Left ventricle myocardium inferior (tissue), 1 donor: ENCODE measurements around the gene FUT3. TPM values are rescaled to one million over a fixed set of nuclear protein-coding genes. Genes with fewer than 3 reads are reported as not detected.

Source experiments
- DNase-seq: peaks from one replicate; pipeline ENCODE4 v3.0.0-alpha.2; 2020
- H3K27ac ChIP-seq: fragments of 200-600 bp; replicated peaks from 2 replicates; pipeline ENCODE4 v1.8.0; 2021
- H3K27me3 ChIP-seq: fragments of 200-600 bp; 2 replicates; pipeline ENCODE4 v1.8.0; 2021; ENCODE audit warnings: low read depth
- H3K36me3 ChIP-seq: fragments of 200-600 bp; 2 replicates; pipeline ENCODE4 v1.8.0; 2021
- H3K4me1 ChIP-seq: fragments of 200-600 bp; 2 replicates; pipeline ENCODE4 v1.8.0; 2021
- H3K4me3 ChIP-seq: fragments of 200-600 bp; 2 replicates; pipeline ENCODE4 v1.8.0; 2021; ENCODE audit warnings: mild to moderate bottlenecking, moderate library complexity
- H3K9me3 ChIP-seq: fragments of 200-600 bp; replicated peaks from 2 replicates; pipeline ENCODE4 v1.8.0; 2021
- intact Hi-C: fragments of 100-400 bp; cut with micrococcal nuclease; formaldehyde crosslinking; loops from one replicate; pipeline ENCODE4 v1.11.0; 2022
- total RNA-seq: library from RNA; stranded (reverse); fragmentation: NEBNext Ultra II Directional; extraction: Animal tissue kit (Norgen Biotek cat#: 25700); gene quantifications from one replicate; pipeline ENCODE4 v1.2.1, GENCODE V29; 2021
- TF ChIP-seq, protein P1 (sequence below): fragments of 200-600 bp; IDR thresholded peaks from 2 replicates; pipeline ENCODE4 v1.8.0; 2021; ENCODE audit warnings: antibody characterized with exemption, mild to moderate bottlenecking, borderline replicate concordance
- donor health status: DM: no; HTN: yes; CAD: no; lungs with severe emphysema.

The FUT3 gene
- total RNA-seq, 1 donor from 2014 or later = not detected

DNA sequence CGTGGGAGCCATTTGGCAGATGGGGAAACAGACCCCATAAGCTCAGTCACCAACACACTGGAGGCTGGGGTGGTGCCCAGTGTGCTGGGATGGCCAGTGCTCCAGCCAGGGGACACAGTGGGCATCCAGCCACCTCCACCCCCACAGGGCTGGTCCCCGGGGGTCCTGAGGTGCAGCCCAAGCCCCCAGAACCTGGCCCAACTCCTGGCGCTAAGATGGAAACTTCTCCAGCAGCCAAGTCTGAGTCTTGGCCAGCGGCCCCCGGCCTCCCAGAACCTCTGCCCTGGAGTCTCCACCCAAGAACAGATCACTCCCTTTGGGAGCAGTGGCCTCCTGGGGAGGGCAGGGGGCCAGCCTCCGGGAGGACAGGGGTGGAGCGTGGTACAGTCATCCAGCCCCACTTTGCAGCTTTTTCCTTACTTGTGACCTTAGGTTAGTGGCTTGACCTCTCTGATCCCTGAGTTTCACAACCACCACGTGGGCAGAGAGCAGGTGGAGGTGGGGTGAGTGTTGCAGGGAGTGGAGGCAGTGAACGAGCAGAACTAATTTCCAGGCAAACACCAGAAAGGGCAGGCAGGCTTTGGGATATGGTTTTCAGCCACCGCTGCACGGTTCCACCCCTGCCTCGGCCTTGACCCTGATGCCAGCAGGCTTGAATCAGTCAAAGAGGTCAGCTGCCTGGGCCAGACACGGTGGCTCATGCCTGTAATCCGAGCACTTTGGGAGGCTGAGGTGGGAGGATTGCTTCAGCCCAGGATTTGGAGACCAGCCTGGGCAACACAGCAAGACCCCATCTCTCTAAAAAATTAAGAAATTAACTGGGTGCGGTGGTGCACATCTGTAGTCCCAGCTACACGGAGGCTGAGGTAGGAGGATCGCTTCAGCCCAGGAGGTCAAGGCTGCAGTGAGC is 50.6 kb downstream of the FUT3 start:
- Histone ChIP-seq H3K27me3 (peaks cover 74% of the 10 kb centered on the region), H3K4me1 (peaks cover 35% of the 10 kb centered on the region), H3K4me3 (no peak overlapping the region), H3K36me3 (no peaks in the 10 kb centered on the region), H3K27ac (no peak overlapping the region), H3K9me3 (no peaks in the 10 kb centered on the region)
- intact Hi-C loops = no loop called here
- TF ChIP-seq, protein P1, sequence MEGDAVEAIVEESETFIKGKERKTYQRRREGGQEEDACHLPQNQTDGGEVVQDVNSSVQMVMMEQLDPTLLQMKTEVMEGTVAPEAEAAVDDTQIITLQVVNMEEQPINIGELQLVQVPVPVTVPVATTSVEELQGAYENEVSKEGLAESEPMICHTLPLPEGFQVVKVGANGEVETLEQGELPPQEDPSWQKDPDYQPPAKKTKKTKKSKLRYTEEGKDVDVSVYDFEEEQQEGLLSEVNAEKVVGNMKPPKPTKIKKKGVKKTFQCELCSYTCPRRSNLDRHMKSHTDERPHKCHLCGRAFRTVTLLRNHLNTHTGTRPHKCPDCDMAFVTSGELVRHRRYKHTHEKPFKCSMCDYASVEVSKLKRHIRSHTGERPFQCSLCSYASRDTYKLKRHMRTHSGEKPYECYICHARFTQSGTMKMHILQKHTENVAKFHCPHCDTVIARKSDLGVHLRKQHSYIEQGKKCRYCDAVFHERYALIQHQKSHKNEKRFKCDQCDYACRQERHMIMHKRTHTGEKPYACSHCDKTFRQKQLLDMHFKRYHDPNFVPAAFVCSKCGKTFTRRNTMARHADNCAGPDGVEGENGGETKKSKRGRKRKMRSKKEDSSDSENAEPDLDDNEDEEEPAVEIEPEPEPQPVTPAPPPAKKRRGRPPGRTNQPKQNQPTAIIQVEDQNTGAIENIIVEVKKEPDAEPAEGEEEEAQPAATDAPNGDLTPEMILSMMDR = no peak
- DNase-seq = no peak

DNA sequence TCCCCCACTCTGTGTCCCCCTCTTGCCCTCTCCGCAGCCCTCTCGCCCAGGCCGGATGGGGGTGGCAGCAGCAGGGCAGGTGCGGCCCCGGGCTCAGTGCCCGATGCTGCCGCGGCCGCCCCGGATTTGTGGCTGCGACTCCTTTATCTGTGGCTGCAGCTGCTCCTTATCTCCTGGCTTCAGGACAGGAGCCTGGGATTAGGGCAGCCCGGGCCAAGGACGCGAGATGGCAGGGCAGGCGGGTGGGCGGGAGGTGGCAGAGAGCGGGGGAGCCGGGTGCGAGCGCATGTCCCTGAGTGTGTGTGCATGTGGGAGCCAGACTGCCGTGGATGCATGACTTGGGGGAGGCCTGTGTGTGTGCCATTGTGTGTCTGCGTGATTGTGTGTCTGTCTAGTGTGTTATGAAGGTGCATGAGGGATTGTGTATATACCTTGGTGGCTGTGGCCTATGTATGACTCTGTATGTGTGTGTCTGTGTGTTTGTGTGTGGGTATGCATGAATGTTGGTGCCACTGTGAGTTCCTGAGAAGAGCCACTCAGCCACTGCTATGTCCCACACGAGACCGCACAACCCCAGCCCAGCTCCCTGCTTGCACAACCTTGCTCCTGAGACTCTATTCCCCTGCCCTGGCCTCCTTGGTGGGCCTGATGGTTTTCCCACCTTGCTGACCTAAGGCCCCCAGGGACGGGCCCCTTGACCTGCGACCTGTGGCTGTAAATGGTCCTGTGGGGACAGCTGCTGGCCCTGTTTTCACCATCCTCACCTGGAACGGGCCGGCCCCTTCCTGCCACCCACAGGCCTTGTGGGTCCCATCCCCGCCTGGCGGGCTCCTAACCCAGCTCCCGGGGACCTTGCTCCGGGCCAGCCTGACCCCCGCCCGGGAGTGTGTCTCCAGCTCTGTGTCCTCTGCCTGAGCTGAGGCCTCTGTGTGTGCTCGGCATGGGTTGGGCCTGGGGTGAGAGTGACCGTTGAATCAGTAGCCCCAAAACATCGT is 51.7 kb downstream of the FUT3 start:
- peak; percentile 45 for DNase-seq
- intact Hi-C loops = no loop called here
- Histone ChIP-seq H3K27ac (peak overlapping the region; percentile 52), H3K4me1 (peaks cover 32% of the 10 kb centered on the region), H3K4me3 (no peak overlapping the region), H3K9me3 (no peaks in the 10 kb centered on the region), H3K27me3 (peaks cover 68% of the 10 kb centered on the region), H3K36me3 (no peaks in the 10 kb centered on the region)
- TF ChIP-seq, protein P1 = no peak

DNA sequence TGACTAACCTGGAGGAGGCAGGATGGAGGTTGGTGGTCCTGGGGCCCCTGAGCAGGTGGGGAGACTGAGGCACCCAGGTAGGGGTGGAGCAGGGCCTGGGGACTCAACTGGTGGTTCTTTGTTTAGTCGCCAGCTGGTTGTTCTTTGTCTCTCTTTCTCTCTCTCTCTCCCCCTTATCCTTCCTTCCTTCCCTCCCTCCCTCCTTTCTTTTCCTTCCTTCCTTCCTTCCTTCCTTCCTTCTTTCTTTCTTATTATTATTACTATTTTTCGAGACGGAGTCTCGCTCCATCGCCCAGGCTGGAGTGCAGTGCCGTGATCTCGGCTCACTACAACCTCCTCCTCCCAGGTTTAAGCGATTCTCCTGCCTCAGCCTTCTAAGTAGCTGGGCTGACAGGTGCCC is 53.0 kb downstream of the FUT3 start:
- intact Hi-C loops = no loop called here
- Histone ChIP-seq H3K27me3 (peaks cover 55% of the 10 kb centered on the region), H3K4me3 (no peak overlapping the region), H3K4me1 (peaks cover 22% of the 10 kb centered on the region), H3K36me3 (no peaks in the 10 kb centered on the region), H3K27ac (no peak overlapping the region), H3K9me3 (no peaks in the 10 kb centered on the region)
- DNase-seq = no peak
- TF ChIP-seq, protein P1 = no peak

DNA sequence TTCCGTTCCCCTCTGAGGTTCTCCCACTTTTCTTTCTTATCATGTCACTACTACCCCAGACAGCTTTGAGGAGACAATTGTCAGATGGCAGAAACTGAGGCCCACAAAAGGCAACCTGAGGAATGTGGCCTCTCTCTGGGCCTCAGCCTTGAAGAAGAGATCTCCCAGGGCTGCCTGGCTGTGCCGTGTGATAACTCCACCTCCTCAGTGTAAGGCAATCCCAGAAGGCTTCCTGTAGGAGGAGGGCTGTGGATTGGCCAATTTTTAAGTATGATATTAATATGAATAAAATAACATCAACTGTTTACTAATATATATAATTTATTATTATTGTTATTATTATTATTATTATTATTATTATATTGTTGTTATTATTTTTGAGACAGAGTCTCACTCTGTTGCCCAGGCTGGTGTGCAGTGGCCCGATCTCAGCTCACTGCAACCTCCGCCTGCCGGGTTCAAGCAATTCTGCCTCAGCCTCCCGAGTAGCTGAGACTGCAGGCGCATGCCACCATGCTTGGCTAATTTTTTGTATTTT is 55.8 kb downstream of the FUT3 start:
- no peaks in the 10 kb centered on the region for H3K36me3 ChIP-seq
- intact Hi-C loops = no loop called here
- TF ChIP-seq, protein P1 = no peak
- no peak overlapping the region for H3K4me3 ChIP-seq
- no peak for DNase-seq
- no peaks in the 10 kb centered on the region for H3K9me3 ChIP-seq
- peaks cover 21% of the 10 kb centered on the region for H3K4me1 ChIP-seq
- H3K27ac ChIP-seq = no peak overlapping the region
- H3K27me3 ChIP-seq = peaks cover 27% of the 10 kb centered on the region

- DNase-seq = no peak
- H3K9me3 ChIP-seq = no peaks in the 10 kb centered on the region
- intact Hi-C loops = no loop called here
- H3K4me1 ChIP-seq = peaks cover 14% of the 10 kb centered on the region
- peaks cover 19% of the 10 kb centered on the region for H3K36me3 ChIP-seq
- peaks cover 6% of the 10 kb centered on the region for H3K27me3 ChIP-seq
- H3K27ac ChIP-seq = no peak overlapping the region
- TF ChIP-seq, protein P1 = no peak
- no peak overlapping the region for H3K4me3 ChIP-seq
Measured at GRCh38 chr19:5793188-5793587, 58.1 kb downstream of the FUT3 start.
